Body of pancreas (tissue), 4 donors: ENCODE results near the gene C8G. TPM values are rescaled to one million over a fixed set of nuclear protein-coding genes. Genes with fewer than 3 reads are reported as not detected.

Experiments
- ATAC-seq: fragments of 150-250 bp; one replicate; pipeline ENCODE4 v1.9.1; 2016
- DNase-seq, 4 donors: peaks; one replicate each; pipeline ENCODE4 v3.0.0-alpha.2; 2019
- H3K27ac ChIP-seq, 4 donors: fragments of 200-600 bp; sonication (generic); 1 replicate in 3 of 4; 2 replicates in 1 of 4; pipeline versions ENCODE4 v1.5.1 to v1.6.1; 2016 to 2019; ENCODE audit warnings: mild to moderate bottlenecking in 1 of 4, mixed read lengths in 1 of 4, moderate library complexity in 1 of 4
- H3K27me3 ChIP-seq, 2 donors: fragments of 200-600 bp; sonication (generic); one replicate each; pipeline ENCODE4 v1.6.0; 2016; ENCODE audit warnings: mild to moderate bottlenecking in 1 of 2
- H3K36me3 ChIP-seq, 2 donors: fragments of 200-600 bp; sonication (generic); replicated peaks in 1 of 2; 2 replicates each; pipeline ENCODE4 v1.5.1; 2016; ENCODE audit warnings: low read depth in 2 of 2; ENCODE audit not compliant: insufficient read depth in 1 of 2
- H3K4me1 ChIP-seq: fragments of 200-600 bp; sonication (generic); one replicate; pipeline ENCODE4 v1.6.0; 2016
- H3K4me3 ChIP-seq, 2 donors: fragments of 200-600 bp; sonication (generic); 1 replicate in 1 of 2; 2 replicates in 1 of 2; pipeline ENCODE4 v1.5.1; 2016 to 2019
- H3K9me3 ChIP-seq, 3 donors: fragments of 200-600 bp; sonication (generic); 1 replicate in 2 of 3; 2 replicates in 1 of 3; pipeline ENCODE4 v1.5.1; 2016
- POLR2A ChIP-seq, 3 donors: fragments of 450-650 bp; IDR thresholded peaks; one replicate each; pipeline ENCODE4 v1.6.1; 2016; ENCODE audit warnings: antibody characterized with exemption in 3 of 3, mild to moderate bottlenecking in 2 of 3
- WGBS, 2 donors: methylation state at CpG; one replicate each; pipeline ENCODE4 v1.1.5; 2017; 5-methylcytosine and 5-hydroxymethylcytosine counted together
- intact Hi-C: fragments of 100-400 bp; cut with DNase I; formaldehyde crosslinking; loops from one replicate; pipeline ENCODE4 v1.15.1; 2023
- total RNA-seq, 2 donors: library from RNA; depleted of rRNA; stranded (reverse); fragments of >200 nt; gene quantifications; one replicate each; pipeline ENCODE4 v1.1.0, GENCODE V29; 2016
- TF ChIP-seq, protein P1 (sequence below), 7 experiments: fragments of 450-650 bp in 4 of 7; fragments of 200-600 bp in 3 of 7; sonication (generic) in 3 of 7; IDR thresholded peaks; one replicate each; pipeline ENCODE4 v1.5.1; 2016 to 2019; ENCODE audit warnings: antibody characterized with exemption in 7 of 7

Gene C8G
- total RNA-seq, 2 donors from 2014 or later, result not detected

DNA sequence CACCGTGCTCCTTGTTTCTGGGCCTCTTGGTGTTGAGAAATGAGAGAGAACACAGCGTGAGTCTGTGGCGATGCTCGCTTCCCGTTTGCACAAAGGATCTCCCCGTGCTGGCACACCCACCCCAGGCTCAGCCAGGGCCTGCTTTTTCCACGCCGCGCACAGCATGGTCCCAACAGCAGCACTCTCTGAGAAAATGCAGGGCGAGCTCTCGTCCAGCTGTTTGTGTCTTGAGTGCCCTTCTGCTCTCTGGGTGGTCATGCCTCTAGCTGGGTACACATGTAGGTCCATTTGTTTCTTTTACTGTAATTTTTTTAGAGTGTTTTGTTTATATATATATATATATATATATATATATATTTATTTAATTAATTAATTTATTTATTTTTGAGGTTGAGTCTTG lies 27.1 kb upstream of the C8G start:
- Histone ChIP-seq H3K36me3 (peaks cover 0 to 22% of the 10 kb centered on the region in 2 donors), H3K27ac (no peak overlapping the region), H3K9me3 (no peaks in the 10 kb centered on the region), H3K27me3 (no peaks in the 10 kb centered on the region), H3K4me3 (no peak overlapping the region), H3K4me1 (no peaks in the 10 kb centered on the region)
- ATAC-seq (no peak), DNase-seq (no peak)
- no peak for TF ChIP-seq POLR2A (IDR thresholded peaks at IDR 0.05)
- TF ChIP-seq, protein P1, sequence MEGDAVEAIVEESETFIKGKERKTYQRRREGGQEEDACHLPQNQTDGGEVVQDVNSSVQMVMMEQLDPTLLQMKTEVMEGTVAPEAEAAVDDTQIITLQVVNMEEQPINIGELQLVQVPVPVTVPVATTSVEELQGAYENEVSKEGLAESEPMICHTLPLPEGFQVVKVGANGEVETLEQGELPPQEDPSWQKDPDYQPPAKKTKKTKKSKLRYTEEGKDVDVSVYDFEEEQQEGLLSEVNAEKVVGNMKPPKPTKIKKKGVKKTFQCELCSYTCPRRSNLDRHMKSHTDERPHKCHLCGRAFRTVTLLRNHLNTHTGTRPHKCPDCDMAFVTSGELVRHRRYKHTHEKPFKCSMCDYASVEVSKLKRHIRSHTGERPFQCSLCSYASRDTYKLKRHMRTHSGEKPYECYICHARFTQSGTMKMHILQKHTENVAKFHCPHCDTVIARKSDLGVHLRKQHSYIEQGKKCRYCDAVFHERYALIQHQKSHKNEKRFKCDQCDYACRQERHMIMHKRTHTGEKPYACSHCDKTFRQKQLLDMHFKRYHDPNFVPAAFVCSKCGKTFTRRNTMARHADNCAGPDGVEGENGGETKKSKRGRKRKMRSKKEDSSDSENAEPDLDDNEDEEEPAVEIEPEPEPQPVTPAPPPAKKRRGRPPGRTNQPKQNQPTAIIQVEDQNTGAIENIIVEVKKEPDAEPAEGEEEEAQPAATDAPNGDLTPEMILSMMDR (IDR thresholded peaks at IDR 0.05), result no peak
- 90 to 96% methylated on average over 11 of the region's 11 CpGs for WGBS, 2 donors
- intact Hi-C loops, result no loop called here

GRCh38 chr9:136920069-136920468 lies 25.0 kb upstream of the C8G start:
- Histone ChIP-seq H3K4me1 (no peaks in the 10 kb centered on the region), H3K4me3 (no peak overlapping the region), H3K9me3 (no peaks in the 10 kb centered on the region), H3K27ac (no peak overlapping the region), H3K36me3 (peaks cover 0 to 22% of the 10 kb centered on the region in 2 donors), H3K27me3 (no peaks in the 10 kb centered on the region)
- 86 to 98% methylated on average over 5 to 13 of the region's 15 CpGs for WGBS, 2 donors
- no peak for DNase-seq
- ATAC-seq, result no peak
- TF ChIP-seq, protein P1 (IDR thresholded peaks at IDR 0.05), result no peak
- TF ChIP-seq POLR2A (IDR thresholded peaks at IDR 0.05), result no peak
- intact Hi-C loops, result no loop called here

DNA sequence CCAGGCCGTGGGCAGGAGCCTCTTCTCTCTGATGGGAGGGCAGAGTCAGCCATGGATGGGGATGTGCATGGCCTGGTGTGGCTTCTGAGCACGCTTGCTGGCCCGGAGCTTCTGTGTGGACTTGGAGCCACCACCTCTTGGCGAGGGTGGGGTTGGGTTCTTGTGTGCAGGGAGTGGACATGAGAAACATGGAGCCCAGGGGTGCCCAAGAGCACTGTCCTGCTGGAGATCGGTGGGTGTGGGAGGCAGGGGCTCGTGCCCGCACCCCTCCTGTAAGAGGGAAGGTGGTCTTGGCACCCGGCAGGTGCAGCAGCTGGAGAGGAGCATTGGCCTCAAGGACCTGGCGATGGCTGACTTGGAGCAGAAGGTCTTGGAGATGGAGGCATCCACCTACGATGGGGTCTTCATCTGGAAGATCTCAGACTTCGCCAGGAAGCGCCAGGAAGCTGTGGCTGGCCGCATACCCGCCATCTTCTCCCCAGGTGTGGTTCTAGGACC lies 24.3 kb upstream of the C8G start:
- TF ChIP-seq, protein P1 (IDR thresholded peaks at IDR 0.05), result no peak
- no peak for TF ChIP-seq POLR2A (IDR thresholded peaks at IDR 0.05)
- Histone ChIP-seq H3K27me3 (no peaks in the 10 kb centered on the region), H3K27ac (no peak overlapping the region), H3K4me3 (no peak overlapping the region), H3K36me3 (peaks cover 0 to 22% of the 10 kb centered on the region in 2 donors), H3K4me1 (no peaks in the 10 kb centered on the region), H3K9me3 (no peaks in the 10 kb centered on the region)
- intact Hi-C loops, result no loop called here
- WGBS, 2 donors, result 96% methylated on average over 7 to 14 of the region's 14 CpGs
- DNase-seq (no peak), ATAC-seq (no peak)

DNA sequence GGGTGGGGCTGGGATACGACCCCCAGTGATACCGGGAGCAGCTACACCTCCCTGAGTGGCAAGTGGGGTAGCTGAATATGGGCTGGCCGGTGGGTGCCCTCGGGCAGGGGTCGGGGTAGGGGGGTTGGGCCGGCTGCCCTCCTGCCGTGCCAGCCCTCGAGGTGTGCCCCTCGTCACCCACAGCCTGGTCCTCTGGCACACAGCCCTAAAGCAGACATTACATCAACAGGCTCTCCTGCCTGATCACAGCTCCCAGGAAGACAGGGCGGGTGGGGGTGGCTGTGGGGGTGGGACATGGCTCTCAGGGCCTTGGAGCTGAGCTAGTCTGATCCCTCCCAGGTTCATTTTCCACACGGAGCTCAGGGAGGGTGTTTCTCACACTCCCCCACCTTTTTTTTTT lies 23.7 kb upstream of the C8G start:
- no peak overlapping the region for H3K27ac ChIP-seq
- H3K36me3 ChIP-seq, result peaks cover 0 to 22% of the 10 kb centered on the region in 2 donors
- ATAC-seq, result no peak
- no peaks in the 10 kb centered on the region for H3K4me1 ChIP-seq
- no peaks in the 10 kb centered on the region for H3K9me3 ChIP-seq
- intact Hi-C loops, result no loop called here
- 79 to 84% methylated on average over 9 to 10 of the region's 11 CpGs for WGBS, 2 donors
- H3K4me3 ChIP-seq, result no peak overlapping the region
- no peaks in the 10 kb centered on the region for H3K27me3 ChIP-seq
- DNase-seq, result no peak
- TF ChIP-seq, protein P1 (IDR thresholded peaks at IDR 0.05), result no peak
- TF ChIP-seq POLR2A (IDR thresholded peaks at IDR 0.05), result no peak

DNA sequence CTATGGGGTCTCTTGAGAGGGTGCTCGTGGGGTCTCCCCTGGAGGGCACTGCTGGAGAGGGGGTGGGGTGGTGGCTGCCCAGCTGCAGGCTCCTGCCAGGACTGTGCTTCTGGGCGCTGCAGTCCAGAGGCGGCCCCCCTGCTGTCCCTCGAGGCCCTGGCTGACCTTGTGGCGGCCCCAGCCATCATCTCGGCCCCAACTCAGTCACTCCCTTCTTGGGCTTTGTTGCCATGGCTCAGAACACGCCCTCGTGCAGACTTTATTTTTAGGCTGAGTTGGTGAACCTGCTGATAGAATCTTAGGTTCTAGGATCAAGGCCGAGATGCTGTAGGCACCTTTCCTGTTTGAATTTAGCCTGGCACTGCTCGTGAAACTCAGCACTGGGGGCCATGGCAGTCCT lies 23.3 kb upstream of the C8G start:
- Histone ChIP-seq H3K4me1 (no peaks in the 10 kb centered on the region), H3K27me3 (no peaks in the 10 kb centered on the region), H3K4me3 (no peak overlapping the region), H3K36me3 (peaks cover 0 to 20% of the 10 kb centered on the region in 2 donors), H3K27ac (no peak overlapping the region), H3K9me3 (no peaks in the 10 kb centered on the region)
- WGBS, 2 donors, result 82 to 92% methylated on average over 2 to 10 of the region's 10 CpGs
- intact Hi-C loops, result no loop called here
- no peak for ATAC-seq
- TF ChIP-seq POLR2A (IDR thresholded peaks at IDR 0.05), result no peak
- TF ChIP-seq, protein P1 (IDR thresholded peaks at IDR 0.05), result no peak
- no peak for DNase-seq
